ENCODE results near the gene CDC14A.
A peak's percentile ranks its signal among the peaks of the same experiment; 100 is the strongest.

CDC14A gene

DNA sequence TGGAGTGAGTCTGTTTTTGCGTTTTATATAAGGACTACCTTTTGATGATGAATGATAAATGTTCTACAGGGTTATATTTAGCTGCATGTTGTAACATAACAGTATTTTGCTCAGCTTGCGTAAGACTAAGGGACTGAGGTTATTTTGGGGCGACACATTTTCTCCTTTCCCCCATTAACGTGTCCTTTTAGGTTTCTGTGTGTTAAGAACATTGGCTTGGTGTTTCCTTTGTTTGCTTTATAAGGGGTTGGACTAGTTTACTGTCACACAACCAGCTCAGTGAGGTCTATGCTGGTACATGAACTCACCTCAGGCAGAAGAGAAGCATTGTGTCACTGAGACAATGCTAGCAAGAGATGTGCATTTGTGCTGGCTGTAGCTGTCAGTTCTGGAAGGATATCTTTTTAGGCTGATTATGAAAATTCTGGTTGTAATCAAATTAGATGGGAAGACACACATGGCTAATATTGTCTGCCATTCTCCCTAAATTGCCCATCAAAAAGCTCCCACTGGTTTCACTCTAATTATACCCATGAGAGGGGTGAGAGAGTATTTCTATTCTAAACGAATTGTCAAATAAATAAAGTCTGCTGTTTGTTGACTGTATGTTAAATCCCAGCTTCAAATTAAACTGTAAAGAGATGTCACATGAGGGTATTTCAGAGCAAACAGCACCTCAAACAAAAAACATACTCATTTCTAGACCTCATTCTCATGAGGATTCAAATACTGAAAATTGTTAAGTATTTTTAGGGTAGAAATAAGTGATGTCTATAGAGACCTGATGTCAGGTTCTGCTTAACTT is 62.6 kb downstream of the CDC14A start:
- H3K9me3 ChIP-seq (ENCODE audit: insufficient read depth, low read depth, low read length), result no peaks in the 10 kb centered on the region
- no peak overlapping the region for H4K91ac ChIP-seq (ENCODE audit: low read depth, low read length)
- H3K18ac ChIP-seq (ENCODE audit: low read length), result no peak overlapping the region
- no peaks in the 10 kb centered on the region for H3K79me1 ChIP-seq (ENCODE audit: low read length)
- no peak overlapping the region for H2BK12ac ChIP-seq (ENCODE audit: low read length)
- DNase-seq, result peak; percentile 54 to 66
- H3K9ac ChIP-seq (ENCODE audit: low read length), result no peak overlapping the region
- no peak overlapping the region for H3K27ac ChIP-seq (ENCODE audit: low read depth, low read length)
- H4K12ac ChIP-seq (ENCODE audit: low read depth, low read length), result no peak overlapping the region
- H4K8ac ChIP-seq (ENCODE audit: low read depth, low read length), result no peak overlapping the region
- H2AK5ac ChIP-seq (ENCODE audit: low read length), result no peak overlapping the region
- no CpG with 5 or more reads among the region's 5 CpGs for WGBS (ENCODE audit: extremely low coverage, insufficient coverage, insufficient read length)
- no peak overlapping the region for H3K4me3 ChIP-seq (ENCODE audit: low read depth, low read length)
- no peak overlapping the region for H3K23ac ChIP-seq (ENCODE audit: low read length)
- no peak overlapping the region for H3K4me2 ChIP-seq (ENCODE audit: low read length)
- H3K4me1 ChIP-seq (ENCODE audit: control insufficient read depth in 1 of 2, insufficient read depth in 2 of 2, low read length in 2 of 2), result peaks cover 2 to 6% of the 10 kb centered on the region in 2 experiments
- H3K27me3 ChIP-seq (ENCODE audit: insufficient read depth, low read length), result no peaks in the 10 kb centered on the region
- no peak overlapping the region for H3K4ac ChIP-seq (ENCODE audit: low read depth, low read length)
- H3K79me2 ChIP-seq (ENCODE audit: control insufficient read depth, insufficient read depth, low read length, poor library complexity), result no peaks in the 10 kb centered on the region
- H2BK120ac ChIP-seq (ENCODE audit: insufficient read depth, low read length, poor library complexity), result no peak overlapping the region
- no peak overlapping the region for H3K14ac ChIP-seq (ENCODE audit: low read length)
- H3K36me3 ChIP-seq (ENCODE audit: control insufficient read depth in 1 of 2, insufficient read depth in 2 of 2, low read length in 2 of 2), result no peaks in the 10 kb centered on the region
- no peak overlapping the region for H2AFZ ChIP-seq (ENCODE audit: insufficient read depth, low read length, poor library complexity)
- H2BK5ac ChIP-seq (ENCODE audit: low read depth, low read length, poor library complexity), result no peak overlapping the region

DNA sequence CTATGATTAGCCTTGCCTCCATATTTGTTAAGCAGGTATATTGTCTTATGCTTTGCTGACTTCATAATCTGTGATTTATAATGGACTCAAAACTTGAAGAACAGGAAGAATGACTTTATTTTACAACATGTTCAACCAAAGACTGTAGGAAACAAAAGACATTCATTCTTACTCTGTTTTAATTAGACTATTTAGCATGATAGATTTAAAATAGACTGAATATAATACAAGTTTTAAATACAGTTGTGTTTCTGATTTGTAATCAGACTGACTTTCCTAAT is 63.1 kb downstream of the CDC14A start:
- Histone ChIP-seq H3K4me1 (ENCODE audit: control insufficient read depth in 1 of 2, insufficient read depth in 2 of 2, low read length in 2 of 2) (peaks cover 2 to 6% of the 10 kb centered on the region in 2 experiments), H3K18ac (ENCODE audit: low read length) (no peak overlapping the region), H2BK5ac (ENCODE audit: low read depth, low read length, poor library complexity) (no peak overlapping the region), H3K27me3 (ENCODE audit: insufficient read depth, low read length) (no peaks in the 10 kb centered on the region), H3K23ac (ENCODE audit: low read length) (no peak overlapping the region), H2AFZ (ENCODE audit: insufficient read depth, low read length, poor library complexity) (no peak overlapping the region), H3K14ac (ENCODE audit: low read length) (no peak overlapping the region), H3K9me3 (ENCODE audit: insufficient read depth, low read depth, low read length) (no peaks in the 10 kb centered on the region), H4K8ac (ENCODE audit: low read depth, low read length) (no peak overlapping the region), H3K4me3 (ENCODE audit: low read depth, low read length) (no peak overlapping the region), H3K4me2 (ENCODE audit: low read length) (no peak overlapping the region), H2BK120ac (ENCODE audit: insufficient read depth, low read length, poor library complexity) (no peak overlapping the region), H3K36me3 (ENCODE audit: control insufficient read depth in 1 of 2, insufficient read depth in 2 of 2, low read length in 2 of 2) (no peaks in the 10 kb centered on the region), H4K12ac (ENCODE audit: low read depth, low read length) (no peak overlapping the region), H3K27ac (ENCODE audit: low read depth, low read length) (no peak overlapping the region), H2BK12ac (ENCODE audit: low read length) (no peak overlapping the region), H4K91ac (ENCODE audit: low read depth, low read length) (no peak overlapping the region), H3K4ac (ENCODE audit: low read depth, low read length) (no peak overlapping the region), H3K79me2 (ENCODE audit: control insufficient read depth, insufficient read depth, low read length, poor library complexity) (no peaks in the 10 kb centered on the region), H3K79me1 (ENCODE audit: low read length) (no peaks in the 10 kb centered on the region), H3K9ac (ENCODE audit: low read length) (no peak overlapping the region), H2AK5ac (ENCODE audit: low read length) (no peak overlapping the region)
- DNase-seq, result peak in 1 of 2 donors; percentile 63

DNA sequence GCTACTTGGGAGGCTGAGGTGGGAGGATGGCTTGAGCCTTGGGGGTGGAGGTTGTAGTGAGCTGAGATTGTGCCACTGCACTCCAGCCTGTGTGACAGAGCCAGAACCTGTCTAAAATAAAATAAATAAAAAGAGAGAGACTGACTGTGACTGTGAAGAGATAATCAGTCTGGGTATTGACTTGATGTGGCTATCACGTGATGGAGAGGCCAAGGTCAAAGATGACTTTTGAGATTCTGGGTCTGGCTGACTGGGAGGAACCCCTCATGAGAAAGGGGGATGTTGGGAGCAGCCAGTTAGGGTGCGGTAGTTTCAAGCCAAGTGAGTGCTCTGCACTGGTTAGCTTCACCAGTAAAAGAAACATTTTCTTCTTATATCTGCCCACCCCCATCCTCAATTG is 66.8 kb downstream of the CDC14A start:
- Histone ChIP-seq H2BK5ac (ENCODE audit: low read depth, low read length, poor library complexity) (no peak overlapping the region), H4K91ac (ENCODE audit: low read depth, low read length) (no peak overlapping the region), H2AFZ (ENCODE audit: insufficient read depth, low read length, poor library complexity) (no peak overlapping the region), H3K79me2 (ENCODE audit: control insufficient read depth, insufficient read depth, low read length, poor library complexity) (peaks cover 1% of the 10 kb centered on the region), H3K18ac (ENCODE audit: low read length) (no peak overlapping the region), H3K4ac (ENCODE audit: low read depth, low read length) (no peak overlapping the region), H3K27ac (ENCODE audit: low read depth, low read length) (no peak overlapping the region), H3K14ac (ENCODE audit: low read length) (no peak overlapping the region), H3K27me3 (ENCODE audit: insufficient read depth, low read length) (no peaks in the 10 kb centered on the region), H2AK5ac (ENCODE audit: low read length) (no peak overlapping the region), H3K4me1 (ENCODE audit: control insufficient read depth in 1 of 2, insufficient read depth in 2 of 2, low read length in 2 of 2) (peaks cover 0 to 3% of the 10 kb centered on the region in 2 experiments), H4K12ac (ENCODE audit: low read depth, low read length) (no peak overlapping the region), H4K8ac (ENCODE audit: low read depth, low read length) (no peak overlapping the region), H3K36me3 (ENCODE audit: control insufficient read depth in 1 of 2, insufficient read depth in 2 of 2, low read length in 2 of 2) (no peaks in the 10 kb centered on the region), H3K79me1 (ENCODE audit: low read length) (no peaks in the 10 kb centered on the region), H3K23ac (ENCODE audit: low read length) (no peak overlapping the region), H3K9ac (ENCODE audit: low read length) (no peak overlapping the region), H3K9me3 (ENCODE audit: insufficient read depth, low read depth, low read length) (no peaks in the 10 kb centered on the region), H2BK12ac (ENCODE audit: low read length) (no peak overlapping the region), H3K4me3 (ENCODE audit: low read depth, low read length) (no peak overlapping the region), H3K4me2 (ENCODE audit: low read length) (no peak overlapping the region), H2BK120ac (ENCODE audit: insufficient read depth, low read length, poor library complexity) (no peak overlapping the region)
- DNase-seq, result no peak
- WGBS (ENCODE audit: extremely low coverage, insufficient coverage, insufficient read length), result no CpG with 5 or more reads among the region's 2 CpGs

DNA sequence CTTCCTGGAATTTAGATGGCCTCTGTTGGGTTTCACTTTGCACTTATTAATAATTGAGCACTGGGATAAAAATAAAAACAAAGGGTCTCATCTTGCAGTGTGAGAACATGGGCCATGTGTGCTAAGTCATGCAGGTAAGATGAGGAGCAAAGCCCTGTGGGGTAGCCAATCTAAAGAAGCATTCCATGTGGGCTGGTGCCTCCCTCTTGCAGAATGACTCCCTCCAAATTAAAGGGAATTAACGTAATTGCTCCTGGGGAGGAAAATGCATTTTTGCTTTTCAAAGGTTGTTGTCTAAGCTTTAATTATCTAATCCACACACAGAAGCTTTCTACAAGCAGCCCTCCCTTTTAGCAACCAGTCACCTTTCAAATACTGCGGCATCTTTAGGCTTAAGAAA is 69.8 kb downstream of the CDC14A start:
- no peak overlapping the region for H3K14ac ChIP-seq (ENCODE audit: low read length)
- no peaks in the 10 kb centered on the region for H3K79me1 ChIP-seq (ENCODE audit: low read length)
- H3K4me3 ChIP-seq (ENCODE audit: low read depth, low read length), result no peak overlapping the region
- peaks cover 1% of the 10 kb centered on the region for H3K79me2 ChIP-seq (ENCODE audit: control insufficient read depth, insufficient read depth, low read length, poor library complexity)
- H3K4me2 ChIP-seq (ENCODE audit: low read length), result no peak overlapping the region
- no peak overlapping the region for H2BK12ac ChIP-seq (ENCODE audit: low read length)
- no peak overlapping the region for H3K23ac ChIP-seq (ENCODE audit: low read length)
- no peak overlapping the region for H2AK5ac ChIP-seq (ENCODE audit: low read length)
- no peaks in the 10 kb centered on the region for H3K9me3 ChIP-seq (ENCODE audit: insufficient read depth, low read depth, low read length)
- no peak overlapping the region for H3K18ac ChIP-seq (ENCODE audit: low read length)
- H3K27ac ChIP-seq (ENCODE audit: low read depth, low read length), result no peak overlapping the region
- H3K27me3 ChIP-seq (ENCODE audit: insufficient read depth, low read length), result no peaks in the 10 kb centered on the region
- no peaks in the 10 kb centered on the region for H3K36me3 ChIP-seq (ENCODE audit: control insufficient read depth in 1 of 2, insufficient read depth in 2 of 2, low read length in 2 of 2)
- H3K9ac ChIP-seq (ENCODE audit: low read length), result no peak overlapping the region
- H4K8ac ChIP-seq (ENCODE audit: low read depth, low read length), result no peak overlapping the region
- no peak overlapping the region for H4K91ac ChIP-seq (ENCODE audit: low read depth, low read length)
- H2BK120ac ChIP-seq (ENCODE audit: insufficient read depth, low read length, poor library complexity), result no peak overlapping the region
- H2AFZ ChIP-seq (ENCODE audit: insufficient read depth, low read length, poor library complexity), result no peak overlapping the region
- no peak overlapping the region for H2BK5ac ChIP-seq (ENCODE audit: low read depth, low read length, poor library complexity)
- no CpG with 5 or more reads among the region's 2 CpGs for WGBS (ENCODE audit: extremely low coverage, insufficient coverage, insufficient read length)
- H3K4me1 ChIP-seq (ENCODE audit: control insufficient read depth in 1 of 2, insufficient read depth in 2 of 2, low read length in 2 of 2), result no peaks in the 10 kb centered on the region
- no peak overlapping the region for H4K12ac ChIP-seq (ENCODE audit: low read depth, low read length)
- H3K4ac ChIP-seq (ENCODE audit: low read depth, low read length), result no peak overlapping the region
- no peak for DNase-seq
